GM19324 (cell line): Measurements from ENCODE around the gene MAML3.

Experiments used
- ATAC-seq: cut with Tn5 transposase; IDR thresholded peaks from one replicate; pipeline ENCODE4 v1.9.1; 2021; ENCODE audit warnings: mild to moderate bottlenecking, moderate library complexity; ENCODE audit not compliant: unreplicated experiment, low FRiP score

Gene MAML3

DNA sequence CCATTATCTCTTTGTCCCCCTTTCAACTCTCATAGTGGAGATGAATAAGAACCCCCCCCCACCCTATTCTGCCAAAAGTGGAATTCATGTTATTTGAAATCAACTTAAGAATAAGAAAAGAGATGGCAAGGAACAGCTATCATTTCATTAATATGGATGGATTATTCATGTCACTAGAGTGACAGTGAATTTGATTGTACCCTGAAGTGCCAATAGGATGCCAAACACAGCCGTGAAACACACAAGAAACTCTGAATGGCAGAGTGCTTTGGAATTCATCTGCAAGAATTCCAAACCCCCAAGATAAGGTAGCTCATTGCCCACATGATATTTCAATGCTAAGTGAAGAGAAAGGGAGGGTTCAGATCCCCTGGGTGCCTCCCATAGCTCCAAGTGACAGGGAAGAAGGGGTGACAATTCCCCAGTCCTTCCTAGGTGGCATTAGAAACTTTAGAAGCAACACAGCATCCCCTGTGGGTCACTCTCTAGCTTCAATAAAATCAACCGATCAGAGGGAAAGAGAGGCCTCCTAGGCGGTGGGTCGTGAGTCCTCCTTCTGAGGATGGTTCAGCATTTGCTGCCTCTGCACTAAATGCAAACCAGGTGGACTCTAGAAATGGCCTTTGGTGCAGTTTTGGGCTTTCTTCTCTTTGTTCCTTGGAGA lies 404.0 kb downstream of the MAML3 start:
- ATAC-seq = no peak

- no peak for ATAC-seq
Measured at GRCh38 chr4:139749338-139749737, 404.6 kb downstream of the MAML3 start.

- no peak for ATAC-seq
Measured at GRCh38 chr4:139746431-139747171, 407.4 kb downstream of the MAML3 start.

- ATAC-seq = no peak
Measured at GRCh38 chr4:139745111-139745639, 408.8 kb downstream of the MAML3 start.

DNA sequence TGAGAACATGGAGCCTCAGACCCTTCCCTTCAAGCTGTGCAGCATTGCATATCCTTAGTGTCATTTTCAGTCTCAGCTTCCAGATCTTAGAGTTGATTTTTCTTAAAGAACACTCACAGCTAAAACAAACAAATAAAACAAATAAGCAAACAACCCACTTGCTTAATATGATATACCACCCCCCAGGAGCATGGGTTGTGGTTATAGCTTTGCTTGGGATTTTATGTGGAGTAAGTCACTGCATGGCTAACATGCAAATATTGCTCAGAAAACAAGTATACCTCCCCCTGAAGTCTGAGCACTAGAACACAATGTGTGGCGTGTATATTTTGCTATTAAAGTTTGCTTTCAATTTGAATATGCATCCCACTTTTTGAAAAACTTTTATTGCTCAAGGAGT lies 409.8 kb downstream of the MAML3 start:
- ATAC-seq = no peak

- ATAC-seq = no peak
Measured at GRCh38 chr4:139743027-139743426, 411.0 kb downstream of the MAML3 start.

GRCh38 chr4:139740531-139741041 lies 413.4 kb downstream of the MAML3 start:
- ATAC-seq = no peak

DNA sequence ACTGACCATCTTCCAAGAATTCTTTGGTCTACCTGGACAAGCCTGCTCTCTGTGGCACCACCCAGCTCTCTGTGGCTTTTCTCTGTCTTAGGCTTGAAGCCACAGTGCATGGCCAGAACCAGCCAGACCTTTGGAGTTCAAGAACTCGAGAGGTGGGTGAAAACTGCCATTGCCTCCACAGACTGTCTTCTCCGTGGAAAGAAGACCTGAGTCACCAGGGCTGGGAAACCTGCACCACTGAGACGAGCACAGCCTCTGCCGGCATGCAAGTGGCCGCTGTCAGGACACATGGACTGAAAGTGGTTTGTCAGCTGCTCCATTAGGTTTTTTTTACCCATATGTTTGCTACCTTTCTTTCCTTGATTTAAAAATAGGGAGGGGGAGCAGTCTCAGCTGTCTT lies 413.9 kb downstream of the MAML3 start:
- no peak for ATAC-seq

DNA sequence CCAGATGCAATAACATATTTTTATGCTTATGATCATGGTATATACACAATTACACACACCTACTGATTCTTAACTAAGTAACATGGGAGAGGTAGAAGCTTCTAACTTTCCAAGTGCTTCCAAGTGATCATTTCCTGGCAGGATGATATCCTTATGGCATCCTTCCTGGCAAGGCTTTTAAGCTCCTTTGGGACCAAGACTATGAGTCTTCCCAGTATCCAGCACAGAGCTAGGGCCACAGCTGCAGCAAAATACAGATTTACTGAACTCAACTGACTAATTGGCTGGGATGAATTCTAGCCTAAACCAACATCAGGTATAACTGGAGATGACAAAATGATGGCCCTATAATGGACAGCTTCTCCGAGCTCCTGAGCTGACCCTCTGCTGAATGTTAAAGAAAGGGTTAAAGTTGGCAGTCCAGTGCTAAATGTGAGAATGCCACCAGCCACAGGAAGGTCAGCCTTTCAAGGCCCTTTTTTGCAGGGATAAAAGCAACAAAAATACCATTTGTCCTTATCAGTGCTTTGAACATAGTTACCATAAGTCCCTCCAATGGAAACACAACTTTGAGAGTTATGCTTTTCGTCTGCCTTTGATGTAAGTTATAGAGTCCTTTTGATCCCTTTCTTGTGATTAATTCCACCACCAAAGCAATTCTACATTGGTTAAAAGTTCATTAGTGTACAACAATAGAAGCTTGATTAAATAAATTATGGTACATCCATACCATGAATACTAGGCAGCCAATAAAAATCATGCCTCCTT lies 415.0 kb downstream of the MAML3 start:
- no peak for ATAC-seq

DNA sequence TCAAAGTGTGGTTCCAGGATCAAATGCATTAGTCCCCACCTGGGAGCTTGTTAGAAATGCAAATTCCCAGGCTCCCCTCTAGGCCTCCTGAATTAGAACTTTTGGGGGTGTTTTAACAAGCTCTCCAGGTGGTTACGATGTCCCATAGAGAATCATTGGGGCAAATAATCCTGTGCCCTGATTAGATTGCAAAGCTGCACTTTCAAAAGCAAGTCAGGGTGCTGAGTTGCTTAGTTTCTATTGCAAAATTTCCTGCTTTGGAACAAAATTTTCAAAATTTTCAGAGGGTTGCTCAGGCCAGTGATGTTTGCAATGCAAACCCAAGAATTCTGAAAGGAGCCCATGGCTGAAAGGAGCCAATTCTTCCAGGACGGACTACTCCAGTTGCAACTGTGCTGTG lies 417.3 kb downstream of the MAML3 start:
- ATAC-seq = no peak

DNA sequence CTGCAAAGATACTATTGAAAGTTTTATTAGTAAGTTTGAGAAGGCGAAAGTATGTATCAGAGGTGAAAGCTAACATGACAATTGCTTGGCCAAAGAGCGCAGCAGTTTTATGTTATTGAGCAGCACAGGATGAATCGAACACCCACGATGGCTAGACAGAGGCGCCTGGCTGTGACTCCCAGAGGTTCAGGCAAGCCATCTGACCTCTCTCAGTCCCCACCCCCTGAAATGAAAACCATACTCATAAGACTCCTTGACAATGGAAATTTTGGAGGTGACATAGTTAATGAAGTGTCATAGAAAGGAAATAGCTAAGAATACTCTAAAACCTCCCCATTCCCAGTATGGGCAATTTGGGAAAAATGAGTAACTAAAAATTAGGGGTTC lies 417.7 kb downstream of the MAML3 start:
- no peak for ATAC-seq

- ATAC-seq = no peak
Measured at GRCh38 chr4:139735381-139736273, 418.4 kb downstream of the MAML3 start.

GRCh38 chr4:139734875-139735380 lies 419.1 kb downstream of the MAML3 start:
- ATAC-seq = no peak

DNA sequence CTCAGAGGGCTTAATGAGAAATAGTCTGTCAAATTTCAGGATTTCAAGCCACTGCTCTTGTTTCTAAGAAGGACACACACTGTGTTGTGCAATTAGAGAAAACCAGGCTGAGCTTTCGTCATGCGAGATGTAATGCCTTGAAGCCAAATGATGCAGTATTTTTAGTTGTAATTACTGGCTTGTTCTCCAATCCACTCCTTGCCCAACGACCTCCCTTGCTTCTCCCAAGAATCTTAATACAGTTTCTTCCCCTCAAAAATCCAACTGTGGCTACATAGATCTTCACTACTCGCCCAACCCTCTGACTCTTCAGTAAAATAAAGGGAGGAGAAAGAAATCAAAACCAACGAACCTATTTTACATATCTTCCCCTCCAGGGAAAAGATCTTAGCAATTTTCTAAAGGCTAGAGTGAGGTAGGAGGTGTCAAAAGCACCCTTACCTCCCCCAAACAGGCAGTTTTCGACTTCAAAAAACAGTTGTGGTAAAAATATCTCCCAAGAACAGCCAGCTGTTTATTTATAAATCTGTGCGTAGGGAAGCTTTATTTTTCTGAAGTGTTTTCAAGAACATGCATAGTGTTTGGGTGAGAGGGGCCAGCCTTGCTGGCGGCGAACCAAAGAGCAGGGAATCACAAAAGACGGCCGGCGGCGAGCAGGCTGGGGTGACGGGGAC lies 419.6 kb downstream of the MAML3 start:
- no peak for ATAC-seq

GRCh38 chr4:139732991-139733570 lies 420.9 kb downstream of the MAML3 start:
- no peak for ATAC-seq

GRCh38 chr4:139728840-139729239 lies 425.1 kb downstream of the MAML3 start:
- ATAC-seq = no peak

DNA sequence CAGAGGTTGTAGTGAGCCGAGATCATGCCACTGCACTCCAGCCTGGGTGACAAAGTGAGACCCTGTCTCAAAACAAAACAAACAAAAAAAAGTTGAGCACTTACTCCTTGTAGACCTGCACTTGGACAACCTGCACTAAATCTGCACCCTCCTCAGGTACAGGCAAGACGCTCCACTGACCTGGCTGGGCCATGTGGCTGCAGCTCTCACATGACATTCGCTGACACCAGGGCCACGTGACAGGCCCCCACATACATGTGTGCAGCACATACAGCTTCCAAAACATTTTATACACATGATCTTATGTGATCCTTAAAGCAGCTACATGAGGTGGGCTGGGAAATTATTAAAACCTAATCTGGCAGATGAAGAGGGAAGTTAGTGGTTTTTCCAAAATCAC lies 425.8 kb downstream of the MAML3 start:
- no peak for ATAC-seq

GRCh38 chr4:139726615-139727014 lies 427.4 kb downstream of the MAML3 start:
- ATAC-seq = no peak

GRCh38 chr4:139725236-139725635 lies 428.7 kb downstream of the MAML3 start:
- no peak for ATAC-seq
